GM12878 (cell line): ENCODE results near the gene PARK7. TPM values are rescaled to one million over a fixed set of nuclear protein-coding genes. Genes with fewer than 3 reads are reported as not detected.

ENCODE experiments used
- ATAC-seq: fragments of 200-7000 bp; cut with Tn5 transposase; 3 replicates; pipeline ENCODE4 v1.9.1; 2020; ENCODE audit warnings: mild to moderate bottlenecking, moderate library complexity
- Bru-seq: library from RNA; stranded (reverse); fragments of 400-500 nt; gene quantifications from one replicate; lab custom pipeline; 2021; lab: Mats Ljungman, UMichigan
- BruChase-seq, 2 experiments: library from RNA; stranded (reverse); fragments of 400-500 nt; gene quantifications; one replicate each; lab custom pipeline; 2021; lab: Mats Ljungman, UMichigan
- BruUV-seq: library from RNA; stranded (reverse); fragments of 400-500 nt; replicated peaks from 2 replicates; lab custom pipeline; 2021; lab: Mats Ljungman, UMichigan
- CTCF ChIA-PET: fragments of 300-600 bp; sonication (Branson Sonifier 250); formaldehyde crosslinking; extraction: SDS; loops from one replicate; lab custom pipeline; 2021; ENCODE audit warnings: inconsistent platforms; lab: Yijun Ruan, JAX
- POLR2A ChIA-PET: fragments of 350-600 bp; formaldehyde crosslinking; extraction: SDS; loops from one replicate; lab custom pipeline; 2021; ENCODE audit warnings: inconsistent platforms; lab: Charles Lee
- RAD21 ChIA-PET: fragments of 300-600 bp; sonication (Branson Sonifier 250); formaldehyde crosslinking; loops from one replicate; lab custom pipeline; 2023; ENCODE audit warnings: antibody characterized with exemption; ENCODE audit not compliant: unreplicated experiment; lab: Charles Lee
- SMC1A ChIA-PET: fragments of 300-600 bp; sonication (Branson Sonifier 250); formaldehyde crosslinking; loops from one replicate; lab custom pipeline; 2023; ENCODE audit not compliant: unreplicated experiment, uncharacterized antibody; lab: Charles Lee
- DNase-seq: peaks from one replicate; pipeline ENCODE4 v3.0.0-alpha.2; 2011; ENCODE audit warnings: low read depth, low spot score
- FAIRE-seq: peaks from 3 replicates; lab custom pipeline; 2011; peaks lifted over from hg19 to GRCh38; lab: Jason Lieb, UNC
- H2AFZ ChIP-seq: 2 replicates; pipeline ENCODE4 v1.6.0; 2011; ENCODE audit warnings: low read depth, low read length, control low read depth; ENCODE audit not compliant: control insufficient read depth
- H3K27ac ChIP-seq: 2 replicates; pipeline ENCODE4 v1.5.1; 2011; ENCODE audit warnings: control low read depth; ENCODE audit not compliant: control insufficient read depth, insufficient read depth
- H3K27me3 ChIP-seq, 2 experiments: replicated peaks in 1 of 2; 2 replicates each; pipeline versions ENCODE4 v1.6.0 to v1.6.1; 2011; ENCODE audit warnings: low read length in 1 of 2; ENCODE audit not compliant: control insufficient read depth in 2 of 2, insufficient read depth in 2 of 2
- H3K36me3 ChIP-seq, 2 experiments: 2 replicates each; pipeline ENCODE4 v1.5.1; 2011; ENCODE audit warnings: low read length in 1 of 2; ENCODE audit not compliant: control insufficient read depth in 2 of 2, insufficient read depth in 2 of 2
- H3K4me1 ChIP-seq: 2 replicates; pipeline ENCODE4 v1.6.1; 2011; ENCODE audit warnings: mild to moderate bottlenecking, low read length, moderate library complexity, mixed read lengths; ENCODE audit not compliant: control insufficient read depth, insufficient read depth
- H3K4me2 ChIP-seq: 2 replicates; pipeline ENCODE4 v1.6.0; 2011; ENCODE audit warnings: control low read depth; ENCODE audit not compliant: control insufficient read depth, insufficient read depth
- H3K4me3 ChIP-seq: fragments of 200-600 bp; sonication (generic); 2 replicates; pipeline ENCODE4 v1.5.1; 2016
- H3K79me2 ChIP-seq: 2 replicates; pipeline ENCODE4 v1.6.0; 2011; ENCODE audit warnings: low read length; ENCODE audit not compliant: control insufficient read depth, insufficient read depth
- H3K9ac ChIP-seq: 2 replicates; pipeline ENCODE4 v1.8.0; 2011; ENCODE audit warnings: low read length, control low read depth, mixed read lengths; ENCODE audit not compliant: control insufficient read depth, insufficient read depth
- H3K9me3 ChIP-seq: replicated peaks from 3 replicates; pipeline ENCODE4 v1.5.1; 2011; ENCODE audit warnings: mild to moderate bottlenecking, low read length; ENCODE audit not compliant: control insufficient read depth, insufficient read depth
- H4K20me1 ChIP-seq: 2 replicates; pipeline ENCODE4 v1.6.0; 2011; ENCODE audit not compliant: control insufficient read depth, insufficient read depth
- BHLHE40 ChIP-seq, 2 experiments: fragments of 450-650 bp in 1 of 2; IDR thresholded peaks; 2 replicates each; pipeline ENCODE4 v1.6.1; 2011 to 2017; ENCODE audit warnings: low read depth in 2 of 2, borderline replicate concordance in 1 of 2, improper control_type of control experiment in 1 of 2, low read length in 1 of 2, mild to moderate bottlenecking in 1 of 2
- CHD1 ChIP-seq: IDR thresholded peaks from 2 replicates; pipeline ENCODE4 v1.6.1; 2012; ENCODE audit warnings: low read depth, low read length, improper control_type of control experiment
- JUND ChIP-seq: IDR thresholded peaks from 2 replicates; pipeline ENCODE4 v1.6.1; 2012; ENCODE audit warnings: low read depth, mild to moderate bottlenecking, low read length, improper control_type of control experiment, moderate library complexity
- MEF2A ChIP-seq: IDR thresholded peaks from 2 replicates; pipeline ENCODE4 v1.6.1; 2011; ENCODE audit warnings: low read depth, mild to moderate bottlenecking, low read length, moderate library complexity; ENCODE audit not compliant: insufficient read depth
- POLR2AphosphoS5 ChIP-seq: IDR thresholded peaks from 2 replicates; pipeline ENCODE4 v1.6.1; 2011; ENCODE audit warnings: mild to moderate bottlenecking, low read length, inconsistent platforms
- RAD51 ChIP-seq: fragments of 450-650 bp; IDR thresholded peaks from 2 replicates; pipeline ENCODE4 v1.6.1; 2016; ENCODE audit warnings: moderate library complexity, mild to moderate bottlenecking, inconsistent platforms
- SUPT20H ChIP-seq: IDR thresholded peaks from 2 replicates; pipeline ENCODE4 v1.6.1; 2011; ENCODE audit warnings: low read depth, mild to moderate bottlenecking, low read length, moderate library complexity, borderline replicate concordance; ENCODE audit not compliant: control insufficient read depth
- YBX1 ChIP-seq: fragments of 450-650 bp; IDR thresholded peaks from 2 replicates; pipeline ENCODE4 v1.6.1; 2016; ENCODE audit warnings: antibody characterized with exemption
- ZNF384 ChIP-seq: IDR thresholded peaks from 2 replicates; pipeline ENCODE4 v1.6.1; 2012; ENCODE audit warnings: low read depth, mild to moderate bottlenecking, low read length, improper control_type of control experiment, borderline replicate concordance
- WGBS: methylation state at CpG from one replicate; pipeline ENCODE4 v1.1.6; 2016; ENCODE audit warnings: low lambda C conversion rate; ENCODE audit not compliant: insufficient replicate concordance, insufficient coverage; ENCODE audit errors: missing lambda C conversion rate; 5-methylcytosine and 5-hydroxymethylcytosine counted together
- in situ Hi-C: fragments of 300-500 bp; cut with MboI; formaldehyde crosslinking; loops from 9 replicates; pipeline ENCODE4 v1.14.3; 2018; ENCODE audit warnings: mixed read lengths
- intact Hi-C: fragments of 100-400 bp; cut with micrococcal nuclease; formaldehyde crosslinking; loops from one replicate; pipeline ENCODE4 v1.14.2; 2022; ENCODE audit not compliant: unreplicated experiment
- long read RNA-seq, 2 experiments: library from polyadenylated mRNA; unstranded; transcript quantifications; one replicate each; pipeline ENCODE4 v2.0.0, GENCODE V29; 2019 to 2020
- polyA minus RNA-seq, 3 experiments: library from RNA; depleted of rRNA, polyadenylated mRNA; stranded (reverse); fragments of >200 nt; gene quantifications; 2 replicates each; pipeline ENCODE4 v1.2.3, GENCODE V29; 2011
- polyA plus RNA-seq, 11 experiments: library from polyadenylated mRNA; depleted of rRNA in 4 of 11; unstranded in 6 of 11; stranded (reverse) in 5 of 11; fragments of >200 nt; fragmentation: Nextera tagmentation in 4 of 11; fragmentation: Illumina TruSeq in 1 of 11; extraction: Ambion mirVana in 4 of 11; extraction: Trizol in 1 of 11; gene quantifications; 1 replicate in 1 of 11; 2 replicates in 10 of 11; pipeline versions ENCODE4 v1.2.1 to v1.2.3, GENCODE V29; 2011 to 2016; ENCODE audit warnings: inconsistent platforms in 2 of 11, missing spikeins in 2 of 11, low read depth in 1 of 11
- total RNA-seq, 4 experiments: library from RNA; depleted of rRNA in 3 of 4; stranded (reverse); fragments of >200 nt in 3 of 4; fragmentation: Illumina TruSeq in 1 of 4; extraction: Trizol in 1 of 4; gene quantifications; 2 replicates each; pipeline versions ENCODE4 v1.2.1 to v1.2.3, GENCODE V29; 2013 to 2021
- TF ChIP-seq, protein P1 (sequence below): IDR thresholded peaks from 2 replicates; pipeline ENCODE4 v1.6.1; 2012; ENCODE audit warnings: low read depth, low read length, improper control_type of control experiment
- TF ChIP-seq, protein P2 (sequence below): fragments of 450-650 bp; IDR thresholded peaks from 2 replicates; pipeline ENCODE4 v1.6.1; 2016; ENCODE audit warnings: mild to moderate bottlenecking

Gene PARK7
- total RNA-seq (2013; cell fraction: nucleolus; rRNA removed): 40.2 and 45.4 TPM in 2 replicates
- total RNA-seq (2014; rRNA removed) (267 and 294 TPM in 2 replicates), total RNA-seq (2014; rRNA removed; fragmentation: Illumina TruSeq; extraction: Trizol) (293 and 296 TPM in 2 replicates), total RNA-seq (2021) (405 and 406 TPM in 2 replicates), polyA plus RNA-seq (2011; rRNA removed) (523 and 619 TPM in 2 replicates), polyA plus RNA-seq (2014; fragmentation: Illumina TruSeq; extraction: Trizol) (391 and 465 TPM in 2 replicates), polyA plus RNA-seq (2014; fragmentation: Nextera tagmentation; extraction: Ambion mirVana) (1,000 to 10,000 TPM in 1 of 2 experiments, 100 to 1,000 TPM in 1; 948 to 1,056 TPM), polyA plus RNA-seq (2014; rRNA removed) (416 and 466 TPM in 2 replicates), polyA plus RNA-seq (2016; fragmentation: Nextera tagmentation; extraction: Ambion mirVana) (100 to 1,000 TPM; 717 to 720 TPM), polyA minus RNA-seq (2011; rRNA and poly(A)+ RNA removed) (130 and 135 TPM in 2 replicates), Bru-seq, nascent RNA (percentile 82 among the genes with signal in this experiment), BruChase-seq, experiment 1, labeled RNA remaining after a 6-hour chase (percentile 82 among the genes with signal in this experiment), BruChase-seq, experiment 2, labeled RNA remaining after a 2-hour chase (percentile 77 among the genes with signal in this experiment)
- 273 TPM for polyA plus RNA-seq (2011; ENCODE audit: low read depth)
- 271 and 290 TPM in 2 replicates for polyA plus RNA-seq (2011; cell fraction: cytosol; rRNA removed)
- polyA plus RNA-seq (2011; cell fraction: nucleus; rRNA removed): 199 and 211 TPM in 2 replicates
- 355 and 386 TPM in 2 replicates for polyA plus RNA-seq (2012)
- 54.5 and 67.0 TPM in 2 replicates for polyA minus RNA-seq (2011; cell fraction: cytosol; rRNA and poly(A)+ RNA removed)
- polyA minus RNA-seq (2011; cell fraction: nucleus; rRNA and poly(A)+ RNA removed): 26.0 and 41.7 TPM in 2 replicates
- long read RNA-seq, experiment 1, transcript PARK7-201 (7 exons, 949 nt): minor isoform, 65 of 323 reads
- long read RNA-seq, experiment 1, transcript PARK7-209 (7 exons, 1,088 nt): major isoform, 219 of 323 reads
- long read RNA-seq, experiment 1, partial matches to known transcripts: 22 of 323 reads
- long read RNA-seq, experiment 1, other reads (novel, unspliced or antisense): 16 of 323 reads
- long read RNA-seq, experiment 2, transcript PARK7-209 (7 exons, 1,088 nt): major isoform, 1,167 of 1,546 reads
- long read RNA-seq, experiment 2, transcript PARK7-201 (7 exons, 949 nt): minor isoform, 255 of 1,546 reads
- long read RNA-seq, experiment 2, partial matches to known transcripts: 56 of 1,546 reads
- long read RNA-seq, experiment 2, other reads (novel, unspliced or antisense): 59 of 1,546 reads

DNA sequence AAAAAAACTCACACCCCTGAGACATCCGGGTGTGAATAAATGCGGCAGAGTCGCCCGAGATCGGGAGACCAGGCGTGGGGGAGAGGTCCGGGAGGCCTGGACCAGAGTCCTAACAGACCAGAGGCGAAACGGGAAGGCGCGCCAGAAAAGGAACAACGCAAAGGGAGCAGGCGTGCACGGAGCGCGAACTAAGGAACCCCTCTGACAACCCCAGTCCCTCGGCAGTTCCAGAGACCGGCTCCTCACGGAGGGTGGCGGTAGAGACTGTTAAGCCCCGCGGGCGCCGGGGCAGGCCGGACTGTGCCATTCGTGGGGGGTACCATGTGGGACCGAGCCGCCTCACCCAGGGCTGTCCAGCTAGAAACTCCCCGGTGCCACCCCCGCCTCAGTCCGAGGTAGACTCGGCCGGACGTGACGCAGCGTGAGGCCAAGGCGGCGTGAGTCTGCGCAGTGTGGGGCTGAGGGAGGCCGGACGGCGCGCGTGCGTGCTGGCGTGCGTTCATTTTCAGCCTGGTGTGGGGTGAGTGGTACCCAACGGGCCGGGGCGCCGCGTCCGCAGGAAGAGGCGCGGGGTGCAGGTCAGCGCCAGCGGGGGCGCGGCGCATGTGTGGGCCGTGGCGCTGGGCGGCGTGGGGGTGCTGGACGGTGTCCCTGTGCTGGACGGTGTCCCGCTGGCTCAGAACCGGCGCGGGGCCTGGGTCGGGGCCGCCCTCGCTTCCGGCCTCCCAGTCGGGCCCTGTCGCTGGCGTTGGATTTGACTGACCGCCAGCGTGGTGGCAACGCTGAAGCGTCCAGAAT is at the start of gene PARK7:
PARK7 (plus strand) TSS at position 496 of the 798 bp plus-strand sequence. CDS start 1,075 bp downstream, outside the sequence.
- FAIRE-seq (peak; percentile 99), DNase-seq (peak; percentile 97), ATAC-seq (peak; percentile 97)
- peak within 1 kb of the TSS; percentile 92 for H3K4me3 ChIP-seq
- H3K27ac ChIP-seq: peak within 1 kb of the TSS; percentile 94
- SMC1A ChIA-PET: interaction anchor here (0.8 to 2.5 kb wide), 3 partner anchors 17 to 21 kb away, joined by 3 to 7 read pairs (median 5); partner anchors contain the start of gene TNFRSF9
- 1% methylated on average over 77 of the region's 81 CpGs for WGBS
- intact Hi-C loops: no loop called here
- CTCF ChIA-PET: interaction anchor here (0.7 to 1.1 kb wide), 3 partner anchors 18 to 36 kb away, joined by 3 to 4 read pairs (median 4); partner anchors contain the start of gene TNFRSF9
- H3K4me2 ChIP-seq: peak within 1 kb of the TSS; percentile 87
- H4K20me1 ChIP-seq: no peaks in the 10 kb centered on the region; the same call in 1 of the 2 replicates
- H3K4me1 ChIP-seq: peaks cover 6% of the 10 kb centered on the region; the same call in 1 of the 2 replicates
- H3K9me3 ChIP-seq: no peaks in the 10 kb centered on the region
- H3K9ac ChIP-seq: peak within 1 kb of the TSS; percentile 97
- peaks cover 0 to 21% of the 10 kb centered on the region in 2 experiments; a peak in 3 of 4 replicates for H3K36me3 ChIP-seq
- POLR2A ChIA-PET: interaction anchor here (0.9 to 1.5 kb wide), 3 partner anchors 13 to 22 kb away, joined by 3 to 5 read pairs (median 3); no protein-coding TSS in a partner anchor
- BruUV-seq: no TSS peak
- H2AFZ ChIP-seq: peak within 1 kb of the TSS; percentile 89
- in situ Hi-C loops: no loop called here
- H3K79me2 ChIP-seq: peaks cover 47% of the 10 kb centered on the region
- RAD21 ChIA-PET: interaction anchor here (0.6 to 1.4 kb wide), 3 partner anchors 14 to 206 kb away, joined by 3 to 4 read pairs (median 3); no protein-coding TSS in a partner anchor
- no peaks in the 10 kb centered on the region for H3K27me3 ChIP-seq
- TF ChIP-seq, protein P1, sequence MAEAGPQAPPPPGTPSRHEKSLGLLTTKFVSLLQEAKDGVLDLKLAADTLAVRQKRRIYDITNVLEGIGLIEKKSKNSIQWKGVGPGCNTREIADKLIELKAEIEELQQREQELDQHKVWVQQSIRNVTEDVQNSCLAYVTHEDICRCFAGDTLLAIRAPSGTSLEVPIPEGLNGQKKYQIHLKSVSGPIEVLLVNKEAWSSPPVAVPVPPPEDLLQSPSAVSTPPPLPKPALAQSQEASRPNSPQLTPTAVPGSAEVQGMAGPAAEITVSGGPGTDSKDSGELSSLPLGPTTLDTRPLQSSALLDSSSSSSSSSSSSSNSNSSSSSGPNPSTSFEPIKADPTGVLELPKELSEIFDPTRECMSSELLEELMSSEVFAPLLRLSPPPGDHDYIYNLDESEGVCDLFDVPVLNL: peak; percentile 71; the same call in 1 of the 2 replicates
- TF ChIP-seq SUPT20H (no peak), BHLHE40 (IDR thresholded peaks at IDR 0.05; ENCODE audit: borderline replicate concordance in 1 of 2, low read depth in 2 of 2, low read length in 1 of 2) (peak; percentile 99), POLR2AphosphoS5 (peak; percentile 99), JUND (peak; percentile 100), ZNF384 (peak; percentile 30), MEF2A (peak; percentile 40; the same call in 1 of the 2 replicates), RAD51 (no peak), CHD1 (peak; percentile 100), YBX1 (no peak)
- TF ChIP-seq, protein P2, sequence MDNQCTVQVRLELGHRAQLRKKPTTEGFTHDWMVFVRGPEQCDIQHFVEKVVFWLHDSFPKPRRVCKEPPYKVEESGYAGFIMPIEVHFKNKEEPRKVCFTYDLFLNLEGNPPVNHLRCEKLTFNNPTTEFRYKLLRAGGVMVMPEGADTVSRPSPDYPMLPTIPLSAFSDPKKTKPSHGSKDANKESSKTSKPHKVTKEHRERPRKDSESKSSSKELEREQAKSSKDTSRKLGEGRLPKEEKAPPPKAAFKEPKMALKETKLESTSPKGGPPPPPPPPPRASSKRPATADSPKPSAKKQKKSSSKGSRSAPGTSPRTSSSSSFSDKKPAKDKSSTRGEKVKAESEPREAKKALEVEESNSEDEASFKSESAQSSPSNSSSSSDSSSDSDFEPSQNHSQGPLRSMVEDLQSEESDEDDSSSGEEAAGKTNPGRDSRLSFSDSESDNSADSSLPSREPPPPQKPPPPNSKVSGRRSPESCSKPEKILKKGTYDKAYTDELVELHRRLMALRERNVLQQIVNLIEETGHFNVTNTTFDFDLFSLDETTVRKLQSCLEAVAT: peak; percentile 60
